Motor neuron (in vitro differentiated cells): ENCODE results near the gene LUC7L2. TPM values are rescaled to one million over a fixed set of nuclear protein-coding genes. Genes with fewer than 3 reads are reported as not detected.
"Not testable (repeated sequence)": the region's sequence is repeated elsewhere in the genome, so short reads cannot be mapped to it uniquely, and the experiment has no call there.

ENCODE experiments used
- ATAC-seq, 8 experiments: fragments of 200-7000 bp; cut with Tn5 transposase; replicated peaks in 6 of 8; 2 replicates each; pipeline ENCODE4 v1.8.0; 2021; ENCODE audit warnings: mild to moderate bottlenecking in 8 of 8, moderate library complexity in 8 of 8
- H3K27ac ChIP-seq, 2 donors: fragments of 250-450 bp; sonication (Bioruptor Pico); 2 replicates each; pipeline ENCODE4 v1.9.0; 2021; ENCODE audit warnings: antibody characterized with exemption in 2 of 2, mild to moderate bottlenecking in 2 of 2, moderate library complexity in 1 of 2
- H3K4me1 ChIP-seq, 2 donors: fragments of 250-450 bp; sonication (Bioruptor Pico); replicated peaks in 1 of 2; 2 replicates each; pipeline ENCODE4 v1.6.1; 2021; ENCODE audit warnings: antibody characterized with exemption in 2 of 2, mild to moderate bottlenecking in 2 of 2, moderate library complexity in 1 of 2
- H3K4me3 ChIP-seq, 5 donors: fragments of 250-450 bp; sonication (Bioruptor Pico); 2 replicates each; pipeline ENCODE4 v1.9.0; 2021; ENCODE audit warnings: antibody characterized with exemption in 5 of 5, mild to moderate bottlenecking in 5 of 5, moderate library complexity in 4 of 5
- WGBS, 10 experiments: fragments of 450-650 bp; shearing (Covaris generic); methylation state at CpG; one replicate each; pipeline ENCODE4 v1.0.0; 2022; 5-methylcytosine and 5-hydroxymethylcytosine counted together
- in situ Hi-C, 9 experiments: fragments of 400-800 bp; cut with MboI; loops; one replicate each; pipeline ENCODE4 v1.15.0; 2021; ENCODE audit warnings: low sequenced_read_pairs in 9 of 9, low pct_unique_long_range_greater_than_20kb in 2 of 9; ENCODE audit not compliant: unreplicated experiment in 9 of 9
- total RNA-seq, 8 experiments: library from RNA; unstranded; fragments of 300-600 nt; gene quantifications; 2 replicates each; pipeline versions ENCODE4 v1.2.3 to v1.2.4, GENCODE V29; 2022

The LUC7L2 gene
- total RNA-seq, 8 experiments from 2014 or later, result 40.4 to 113 (median 51.3) TPM

DNA sequence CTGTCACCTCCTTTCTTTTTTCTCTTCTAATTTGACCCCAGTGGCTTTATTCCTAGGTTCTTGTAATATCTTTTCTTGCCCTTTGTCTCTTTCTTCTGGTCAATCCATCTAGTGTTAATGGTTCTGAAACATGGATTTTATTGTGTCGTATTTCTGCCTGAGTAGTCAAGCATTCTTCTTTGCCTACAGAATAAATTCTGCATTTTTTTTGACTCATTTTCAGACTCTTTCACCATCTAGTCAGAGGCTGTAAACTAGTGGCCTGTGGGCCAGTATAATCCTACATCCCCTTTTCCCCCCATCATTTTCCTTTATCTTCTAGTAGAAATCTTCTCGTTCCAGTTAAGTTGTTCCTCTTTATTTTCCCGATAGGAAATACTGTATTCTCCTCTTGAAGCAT, 29.4 kb downstream of the LUC7L2 start:
- H3K27ac ChIP-seq, result no peak overlapping the region
- 93 to 100% (median 99%) methylated on average over 2 to 3 of the region's 3 CpGs; no CpG with 5 or more reads in 1 of the 10 experiments for WGBS, 10 experiments
- no peak overlapping the region for H3K4me3 ChIP-seq
- peaks cover 0 to 2% of the 10 kb centered on the region in 2 donors for H3K4me1 ChIP-seq
- ATAC-seq, result no peak
- in situ Hi-C loops, result no loop called here

DNA sequence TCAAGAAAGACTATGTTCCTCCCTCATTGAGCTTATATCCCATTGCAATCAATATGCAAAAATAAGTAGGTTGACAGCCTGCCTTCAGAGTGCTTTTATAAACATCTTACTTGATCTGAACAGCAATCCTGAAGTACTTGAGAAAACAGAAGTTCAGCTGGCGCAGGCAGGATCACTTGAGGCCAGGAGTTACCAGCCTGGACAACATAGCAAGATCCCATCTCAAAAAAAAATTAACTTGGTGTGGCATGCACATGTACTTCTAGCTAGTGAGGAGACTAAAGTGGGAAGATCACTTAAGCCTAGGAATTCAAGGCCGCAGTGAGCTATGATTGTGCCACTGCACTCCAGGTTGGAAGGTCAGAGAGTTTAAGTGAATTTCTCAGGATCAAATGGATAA, 30.1 kb downstream of the LUC7L2 start:
- Histone ChIP-seq H3K4me3 (no peak overlapping the region), H3K27ac (no peak overlapping the region), H3K4me1 (peaks cover 0 to 2% of the 10 kb centered on the region in 2 donors)
- ATAC-seq, result no peak
- in situ Hi-C loops, result no loop called here
- 60 to 100% (median 96%) methylated on average over 1 to 2 of the region's 2 CpGs; no CpG with 5 or more reads in 1 of the 10 experiments for WGBS, 10 experiments

DNA sequence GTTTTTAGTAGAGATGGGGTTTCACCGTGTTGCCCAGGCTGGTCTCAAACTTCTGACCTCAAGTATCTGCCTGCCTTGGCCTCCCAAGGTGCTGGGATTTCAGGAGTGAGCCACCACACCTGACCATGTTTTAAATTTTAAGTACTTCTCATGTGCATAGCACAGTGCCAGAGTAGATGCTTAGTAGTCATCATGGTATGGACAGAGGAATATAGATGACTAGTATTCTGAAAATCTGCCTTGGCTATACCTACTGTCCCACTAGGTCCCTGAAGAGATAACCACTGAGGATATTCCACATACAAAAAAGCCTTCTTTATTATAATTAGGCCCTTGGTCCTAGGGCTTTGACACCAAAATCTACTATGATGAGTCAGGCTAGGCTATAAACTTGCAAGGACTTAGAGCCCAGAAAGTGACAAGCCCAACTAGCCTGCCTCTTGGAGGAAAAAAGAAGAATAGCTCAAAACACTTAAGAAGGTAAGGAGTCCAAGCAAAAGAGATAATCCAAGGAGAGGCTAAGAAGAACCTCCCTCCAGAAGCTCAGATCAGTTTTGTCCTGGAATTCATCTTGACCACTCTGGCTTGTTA, 34.0 kb downstream of the LUC7L2 start:
- Histone ChIP-seq H3K4me1 (peaks cover 0 to 2% of the 10 kb centered on the region in 2 donors), H3K4me3 (no peak overlapping the region), H3K27ac (no peak overlapping the region)
- in situ Hi-C loops, result no loop called here
- ATAC-seq, result peak in 2 of 8 experiments; percentile 30 to 62
- WGBS, 10 experiments, result 83 to 100% (median 100%) methylated on average over 1 of the region's 1 CpG; no CpG with 5 or more reads in 4 of the 10 experiments

DNA sequence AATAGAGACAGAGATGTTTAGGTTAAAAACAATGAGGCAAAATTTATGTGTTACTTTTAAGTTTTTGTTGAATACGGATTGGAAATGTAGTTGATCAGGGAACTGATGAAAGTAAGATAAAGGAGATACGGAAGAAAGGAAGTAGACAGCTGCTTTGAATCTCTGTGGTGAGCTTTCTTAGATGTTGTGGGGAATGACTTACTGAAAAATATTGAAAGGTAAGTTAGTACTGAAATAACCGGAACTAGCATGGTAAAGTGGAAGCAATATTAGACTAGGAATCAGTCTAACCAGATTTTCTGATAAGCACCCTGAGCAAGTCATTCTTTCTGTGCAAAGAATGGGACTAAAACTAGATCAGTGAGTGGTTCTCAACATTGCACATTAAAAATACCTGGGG, 34.8 kb downstream of the LUC7L2 start:
- no peak for ATAC-seq
- in situ Hi-C loops, result no loop called here
- WGBS, 10 experiments, result 55 to 100% (median 93%) methylated on average over 1 to 3 of the region's 3 CpGs
- no peaks in the 10 kb centered on the region for H3K4me1 ChIP-seq
- H3K4me3 ChIP-seq, result no peak overlapping the region
- no peak overlapping the region for H3K27ac ChIP-seq

DNA sequence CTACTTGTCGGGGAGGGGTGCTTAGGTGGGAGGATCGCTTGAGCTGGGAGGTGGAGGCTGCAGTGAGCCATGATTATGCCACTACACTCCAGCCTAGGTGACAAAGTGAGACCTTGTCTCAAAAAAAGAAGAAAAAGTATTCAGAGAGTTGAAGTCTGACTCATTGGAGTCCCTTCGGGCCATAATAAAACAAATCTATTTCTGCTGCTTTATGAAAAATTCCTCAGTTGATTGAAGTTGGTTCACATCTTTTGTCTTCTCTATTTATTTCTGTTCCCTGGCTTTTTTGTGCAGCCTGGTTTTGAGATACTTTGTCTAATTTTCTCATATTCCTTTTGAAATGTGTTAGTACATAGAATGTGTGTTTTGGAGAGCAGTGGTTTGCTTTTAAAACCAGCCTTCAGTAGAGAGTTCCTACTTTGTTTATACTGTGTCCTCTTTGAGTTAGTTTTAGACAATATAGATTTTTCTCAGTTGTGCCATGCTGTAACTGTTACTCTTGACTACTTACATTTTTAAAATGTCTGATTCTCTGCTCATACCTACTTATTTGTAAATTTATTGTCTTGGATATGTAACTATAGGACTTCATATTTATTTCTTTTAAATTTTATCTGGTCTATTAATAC, 36.7 kb downstream of the LUC7L2 start:
- no peak for ATAC-seq
- WGBS, 10 experiments, result 75 to 100% (median 92%) methylated on average over 1 to 3 of the region's 3 CpGs; no CpG with 5 or more reads in 6 of the 10 experiments
- no peak overlapping the region for H3K27ac ChIP-seq

GRCh38 chr7:139397192-139397591, 37.5 kb downstream of the LUC7L2 start:
- in situ Hi-C loops, result no loop called here
- Histone ChIP-seq H3K4me3 (no peak overlapping the region), H3K27ac (no peak overlapping the region), H3K4me1 (no peaks in the 10 kb centered on the region)
- no peak for ATAC-seq

More for the DNA sequence above, 36.7 kb downstream of the LUC7L2 start:
- Histone ChIP-seq H3K4me1 (no peaks in the 10 kb centered on the region), H3K4me3 (no peak overlapping the region)
- in situ Hi-C loops, result no loop called here

- Histone ChIP-seq H3K4me3 (no peak overlapping the region), H3K27ac (no peak overlapping the region), H3K4me1 (no peaks in the 10 kb centered on the region)
- ATAC-seq, result no peak
- in situ Hi-C loops, result no loop called here
- WGBS, 10 experiments, result 78 to 100% (median 100%) methylated on average over 1 to 2 of the region's 2 CpGs; no CpG with 5 or more reads in 3 of the 10 experiments
Measured at GRCh38 chr7:139403601-139404000, 43.9 kb downstream of the LUC7L2 start.

- in situ Hi-C loops, result no loop called here
- Histone ChIP-seq H3K4me1 (no peaks in the 10 kb centered on the region), H3K4me3 (no peak overlapping the region), H3K27ac (no peak overlapping the region)
- no peak for ATAC-seq
- WGBS, 10 experiments, result 80 to 100% (median 100%) methylated on average over 1 of the region's 1 CpG; no CpG with 5 or more reads in 3 of the 10 experiments
Measured at GRCh38 chr7:139407555-139407954, 47.9 kb downstream of the LUC7L2 start.

DNA sequence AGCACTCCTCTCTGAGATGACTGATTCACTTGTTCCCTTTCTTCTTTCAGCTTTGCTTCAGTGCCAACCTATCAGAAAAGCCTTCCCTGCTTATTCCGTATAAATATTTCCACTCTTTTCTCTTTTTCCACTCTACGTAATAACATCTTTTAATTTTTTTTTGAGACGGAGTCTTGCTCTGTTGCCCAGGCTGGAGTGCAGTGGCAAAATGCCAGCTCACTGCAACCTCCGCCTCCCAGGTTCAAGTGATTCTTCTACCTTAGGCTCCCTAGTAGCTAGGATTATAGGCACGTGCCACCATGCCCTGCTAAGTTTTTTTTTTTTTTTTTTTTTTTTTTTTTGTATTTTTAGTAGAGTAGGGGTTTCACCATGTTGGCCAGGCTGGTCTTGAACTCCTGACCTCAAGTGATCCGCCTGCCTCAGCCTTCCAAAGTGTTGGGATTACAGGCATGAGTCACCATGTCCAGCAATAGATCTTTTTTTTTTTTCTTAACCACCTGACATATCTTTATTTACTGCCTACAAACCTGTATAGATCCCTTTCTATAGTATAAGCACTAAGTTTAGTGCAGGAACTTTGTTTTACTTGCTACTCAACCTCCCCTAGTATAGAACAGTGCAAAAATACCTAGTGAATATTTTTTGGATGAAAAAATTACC, 55.2 kb downstream of the LUC7L2 start:
- H3K4me1 ChIP-seq, ATAC-seq, in situ Hi-C loops, H3K27ac ChIP-seq, H3K4me3 ChIP-seq: not testable (repeated sequence)
- WGBS, 10 experiments, result 87 to 97% (median 94%) methylated on average over 3 to 6 of the region's 6 CpGs

- peak in 1 of 8 experiments; percentile 30 for ATAC-seq
- H3K4me3 ChIP-seq, result no peak overlapping the region
- H3K4me1 ChIP-seq, result no peaks in the 10 kb centered on the region
- H3K27ac ChIP-seq, result no peak overlapping the region
- WGBS, 10 experiments, result 87 to 100% (median 100%) methylated on average over 1 to 3 of the region's 3 CpGs; no CpG with 5 or more reads in 1 of the 10 experiments
- in situ Hi-C loops, result no loop called here
Measured at GRCh38 chr7:139416405-139416804, 56.7 kb downstream of the LUC7L2 start.

GRCh38 chr7:139417478-139417877, 57.8 kb downstream of the LUC7L2 start:
- ATAC-seq, result no peak
- H3K27ac ChIP-seq, result no peak overlapping the region
- no peaks in the 10 kb centered on the region for H3K4me1 ChIP-seq
- WGBS, 10 experiments, result 88 to 100% (median 98%) methylated on average over 1 to 15 of the region's 15 CpGs; no CpG with 5 or more reads in 1 of the 10 experiments
- in situ Hi-C loops, result no loop called here
- no peak overlapping the region for H3K4me3 ChIP-seq

DNA sequence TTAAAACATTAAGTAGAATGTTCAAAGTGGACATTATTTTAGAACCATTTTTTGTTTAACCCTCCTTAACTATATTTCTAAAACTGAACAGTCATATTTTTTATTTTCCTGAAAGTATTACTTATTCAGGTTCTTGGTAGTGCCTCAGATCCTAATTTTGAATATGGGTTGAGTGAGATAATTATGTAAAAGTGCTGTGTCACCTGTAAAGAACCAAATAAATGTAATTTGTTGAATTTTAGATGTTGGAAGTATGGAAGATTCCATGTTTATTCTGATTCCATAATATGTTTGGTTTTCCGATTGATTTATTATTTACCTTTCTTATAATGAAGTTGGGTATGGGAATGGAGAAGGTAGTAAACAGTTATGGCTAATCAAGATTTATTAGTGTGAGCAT, 61.4 kb downstream of the LUC7L2 start:
- Histone ChIP-seq H3K4me1 (no peaks in the 10 kb centered on the region), H3K27ac (no peak overlapping the region), H3K4me3 (no peak overlapping the region)
- WGBS, 10 experiments, result 22 to 100% (median 95%) methylated on average over 1 of the region's 1 CpG
- ATAC-seq, result no peak
- in situ Hi-C loops, result no loop called here

- Histone ChIP-seq H3K4me3 (no peak overlapping the region), H3K4me1 (no peaks in the 10 kb centered on the region), H3K27ac (no peak overlapping the region)
- no peak for ATAC-seq
- in situ Hi-C loops, result no loop called here
- 60 to 100% (median 93%) methylated on average over 1 to 7 of the region's 7 CpGs for WGBS, 10 experiments
Measured at GRCh38 chr7:139422126-139422525, 62.4 kb downstream of the LUC7L2 start.
